Keratinocyte (primary cell): ENCODE data around the gene DMBX1. TPM values are rescaled to one million over a fixed set of nuclear protein-coding genes. Genes with fewer than 3 reads are reported as not detected.

ENCODE experiments used
- DNase-seq: peaks from one replicate; pipeline ENCODE4 v3.0.0-alpha.2; 2011; ENCODE audit warnings: low read depth, missing footprints, low spot score
- FAIRE-seq: peaks from 2 replicates; lab custom pipeline; 2011; peaks lifted over from hg19 to GRCh38; lab: Jason Lieb, UNC
- H2AFZ ChIP-seq: 2 replicates; pipeline ENCODE4 v1.6.0; 2012; ENCODE audit warnings: low read length, control low read depth, inconsistent platforms; ENCODE audit not compliant: control insufficient read depth
- H3K27ac ChIP-seq: 2 replicates; pipeline ENCODE4 v1.5.1; 2011; ENCODE audit warnings: low read length; ENCODE audit not compliant: control insufficient read depth, insufficient read depth
- H3K27me3 ChIP-seq: 3 replicates; pipeline ENCODE4 v1.6.0; 2011; ENCODE audit warnings: low read length; ENCODE audit not compliant: control insufficient read depth, insufficient read depth; ENCODE audit errors: extremely low read depth
- H3K36me3 ChIP-seq, 2 experiments: 2 replicates in 1 of 2; 3 replicates in 1 of 2; pipeline ENCODE4 v1.5.1; 2011; ENCODE audit warnings: low read length in 2 of 2, mild to moderate bottlenecking in 1 of 2; ENCODE audit not compliant: control insufficient read depth in 2 of 2, insufficient read depth in 2 of 2; ENCODE audit errors: extremely low read depth in 1 of 2
- H3K4me1 ChIP-seq: 3 replicates; pipeline ENCODE4 v1.5.1; 2011; ENCODE audit warnings: low read length; ENCODE audit not compliant: control insufficient read depth, insufficient read depth; ENCODE audit errors: extremely low read depth
- H3K4me2 ChIP-seq: 3 replicates; pipeline ENCODE4 v1.6.0; 2011; ENCODE audit warnings: low read depth, low read length; ENCODE audit not compliant: control insufficient read depth, insufficient read depth; ENCODE audit errors: extremely low read depth
- H3K4me3 ChIP-seq, 3 experiments: fragments of 200-600 bp in 1 of 3; sonication (generic) in 1 of 3; 2 replicates in 2 of 3; 3 replicates in 1 of 3; pipeline ENCODE4 v1.5.1; 2011 to 2016; ENCODE audit warnings: low read length in 3 of 3, mild to moderate bottlenecking in 3 of 3, control low read depth in 2 of 3, inconsistent platforms in 1 of 3, low read depth in 1 of 3, mixed read lengths in 1 of 3, mixed run types in 1 of 3, moderate library complexity in 1 of 3; ENCODE audit not compliant: control insufficient read depth in 2 of 3, insufficient read depth in 2 of 3; ENCODE audit errors: extremely low read depth in 1 of 3
- H3K79me2 ChIP-seq: 2 replicates; pipeline ENCODE4 v1.6.0; 2012; ENCODE audit warnings: low read length; ENCODE audit not compliant: control insufficient read depth, insufficient read depth
- H3K9ac ChIP-seq: 3 replicates; pipeline ENCODE4 v1.6.0; 2011; ENCODE audit warnings: low read length; ENCODE audit not compliant: control insufficient read depth, insufficient read depth; ENCODE audit errors: extremely low read depth
- H3K9me1 ChIP-seq: 3 replicates; pipeline ENCODE4 v1.6.0; 2011; ENCODE audit warnings: low read length; ENCODE audit not compliant: control insufficient read depth, insufficient read depth; ENCODE audit errors: extremely low read depth
- H3K9me3 ChIP-seq: 2 replicates; pipeline ENCODE4 v1.5.1; 2012; ENCODE audit warnings: low read depth, low read length; ENCODE audit not compliant: control insufficient read depth
- H4K20me1 ChIP-seq: 3 replicates; pipeline ENCODE4 v1.6.0; 2011; ENCODE audit warnings: low read length; ENCODE audit not compliant: control insufficient read depth, insufficient read depth; ENCODE audit errors: extremely low read depth
- CTCF ChIP-seq, 3 experiments: IDR thresholded peaks in 1 of 3; conservative IDR thresholded peaks in 1 of 3; optimal IDR thresholded peaks in 1 of 3; 2 replicates in 2 of 3; 3 replicates in 1 of 3; pipeline versions ENCODE3 to v1.5.1; 2011; ENCODE audit warnings: low read length in 3 of 3, mild to moderate bottlenecking in 3 of 3, moderate library complexity in 2 of 3, control low read depth in 1 of 3, inconsistent platforms in 1 of 3; ENCODE audit not compliant: insufficient read depth in 2 of 3; ENCODE audit errors: extremely low read depth in 1 of 3
- EZH2 ChIP-seq: IDR thresholded peaks from one replicate; pipeline ENCODE4 v1.6.1; 2012; ENCODE audit warnings: inconsistent platforms, mild to moderate bottlenecking, low read length, moderate library complexity
- dilution Hi-C: fragments of 300-500 bp; cut with MboI; formaldehyde crosslinking; loops from one replicate; pipeline ENCODE4 v1.7.0; 2020; ENCODE audit warnings: low sequenced_read_pairs; ENCODE audit not compliant: extremely low pct_ligation_motif_present
- polyA plus RNA-seq, 5 experiments: library from polyadenylated mRNA; depleted of rRNA in 3 of 5; stranded (reverse) in 3 of 5; stranded (forward) in 1 of 5; unstranded in 1 of 5; fragments of >200 nt; gene quantifications; 1 replicate in 1 of 5; 2 replicates in 3 of 5; 3 replicates in 1 of 5; pipeline versions ENCODE4 v1.2.1 to v1.2.3, GENCODE V29; 2011 to 2012; ENCODE audit warnings: missing spikeins in 2 of 5, low read depth in 1 of 5, low replicate concordance in 1 of 5

The DMBX1 gene
- polyA plus RNA-seq, 1 donor (not counting 4 experiments of a cell fraction or from before 2014, with no cell fraction given), result not detected

- TF ChIP-seq CTCF (optimal IDR thresholded peaks at IDR 0.05 in 1 of 3, IDR thresholded peaks at IDR 0.05 in 1 of 3, conservative IDR thresholded peaks at IDR 0.05 in 1 of 3; ENCODE audit: extremely low read depth in 1 of 3, insufficient read depth in 2 of 3, low read length in 3 of 3) (no peak), EZH2 (no peak)
These were observed 24.7 kb upstream of the DMBX1 start for GRCh38 chr1:46464915-46465314.

GRCh38 chr1:46465981-46466476, 23.6 kb upstream of the DMBX1 start:
- H3K27ac ChIP-seq, result no peak overlapping the region
- H3K27me3 ChIP-seq, result peaks cover 55% of the 10 kb centered on the region
- H3K4me3 ChIP-seq, result no peak overlapping the region
- no peaks in the 10 kb centered on the region for H3K9me1 ChIP-seq
- FAIRE-seq (no peak), DNase-seq (no peak)
- H4K20me1 ChIP-seq, result no peaks in the 10 kb centered on the region
- no peak overlapping the region for H3K9ac ChIP-seq
- dilution Hi-C loops, result no loop called here
- TF ChIP-seq CTCF (optimal IDR thresholded peaks at IDR 0.05 in 1 of 3, IDR thresholded peaks at IDR 0.05 in 1 of 3, conservative IDR thresholded peaks at IDR 0.05 in 1 of 3; ENCODE audit: extremely low read depth in 1 of 3, insufficient read depth in 2 of 3, low read length in 3 of 3) (no peak), EZH2 (peak; percentile 71)
- H3K79me2 ChIP-seq, result no peaks in the 10 kb centered on the region
- H3K36me3 ChIP-seq, result no peaks in the 10 kb centered on the region
- no peaks in the 10 kb centered on the region for H3K9me3 ChIP-seq
- peaks cover 5% of the 10 kb centered on the region for H3K4me1 ChIP-seq
- no peak overlapping the region for H2AFZ ChIP-seq
- peak overlapping the region; percentile 70 for H3K4me2 ChIP-seq

More at GRCh38 chr1:46464915-46465314, 24.7 kb upstream of the DMBX1 start:
- Histone ChIP-seq H3K9ac (no peak overlapping the region), H3K4me2 (no peak overlapping the region), H3K27ac (no peak overlapping the region), H3K4me1 (peaks cover 5% of the 10 kb centered on the region), H3K27me3 (peaks cover 60% of the 10 kb centered on the region), H3K4me3 (no peak overlapping the region), H3K9me1 (no peaks in the 10 kb centered on the region), H3K9me3 (no peaks in the 10 kb centered on the region), H3K79me2 (no peaks in the 10 kb centered on the region), H4K20me1 (no peaks in the 10 kb centered on the region), H3K36me3 (no peaks in the 10 kb centered on the region), H2AFZ (no peak overlapping the region)
- no peak for DNase-seq
- dilution Hi-C loops, result no loop called here
- FAIRE-seq, result no peak
